GM12891 (cell line): ENCODE results near the gene CMTR1.

Source experiments
- DNase-seq: peaks from one replicate; pipeline ENCODE4 v3.0.0; 2011; ENCODE audit warnings: low spot score; ENCODE audit not compliant: insufficient read length
- FAIRE-seq: peaks from 2 replicates; lab custom pipeline; 2011; peaks lifted over from hg19 to GRCh38; lab: Jason Lieb, UNC
- PAX5 ChIP-seq: IDR thresholded peaks from 2 replicates; pipeline ENCODE4 v1.6.1; 2011; ENCODE audit warnings: low read length, moderate library complexity, mild to moderate bottlenecking; ENCODE audit not compliant: insufficient read depth, severe bottlenecking
- POLR2A ChIP-seq: IDR thresholded peaks from 2 replicates; pipeline ENCODE4 v1.6.1; 2011; ENCODE audit warnings: low read depth, low read length, control low read depth
- POLR2AphosphoS5 ChIP-seq: IDR thresholded peaks from 2 replicates; pipeline ENCODE4 v1.6.1; 2011; ENCODE audit warnings: low read depth, low read length, control low read depth
- POU2F2 ChIP-seq: IDR thresholded peaks from 2 replicates; pipeline ENCODE4 v1.6.1; 2011; ENCODE audit warnings: low read depth, mild to moderate bottlenecking, control low read depth, low read length, moderate library complexity
- SPI1 ChIP-seq: IDR thresholded peaks from 2 replicates; pipeline ENCODE4 v1.6.1; 2011; ENCODE audit warnings: low read depth, low read length, control low read depth
- TAF1 ChIP-seq: IDR thresholded peaks from 2 replicates; pipeline ENCODE4 v1.6.1; 2011; ENCODE audit warnings: low read depth, low read length, control low read depth

The CMTR1 gene

DNA sequence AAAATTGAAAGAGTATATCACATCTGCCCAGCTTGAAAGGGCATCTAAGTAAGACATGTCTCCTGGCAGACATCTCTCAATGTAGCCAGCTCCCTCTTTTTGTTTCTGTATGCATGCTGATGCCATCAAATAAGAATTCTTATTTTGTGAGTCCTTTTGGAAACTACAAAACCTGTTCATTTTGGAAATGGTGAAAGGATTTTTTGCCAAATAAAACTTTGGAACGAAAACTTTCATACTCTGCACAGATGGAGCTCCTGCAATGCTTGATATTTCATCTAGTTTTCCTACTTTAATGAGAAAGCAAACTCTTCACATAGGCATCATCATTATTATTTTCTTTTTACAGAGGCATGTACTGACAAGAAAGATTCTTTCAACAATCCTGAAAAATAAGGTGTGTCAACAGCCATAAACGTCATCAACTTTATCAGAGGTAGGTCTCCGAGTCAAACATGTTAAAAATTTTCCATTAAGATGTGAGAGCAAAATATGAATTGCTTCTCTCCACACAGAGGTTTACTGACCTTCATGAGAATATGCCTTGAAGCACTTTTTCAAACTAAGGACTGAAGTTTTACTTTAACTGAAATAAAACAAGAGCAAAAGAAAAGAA lies 26.2 kb upstream of the CMTR1 start:
- no peak for FAIRE-seq
- TF ChIP-seq POLR2A (no peak), PAX5 (no peak), TAF1 (no peak), POLR2AphosphoS5 (no peak), SPI1 (no peak), POU2F2 (no peak)
- no peak for DNase-seq

DNA sequence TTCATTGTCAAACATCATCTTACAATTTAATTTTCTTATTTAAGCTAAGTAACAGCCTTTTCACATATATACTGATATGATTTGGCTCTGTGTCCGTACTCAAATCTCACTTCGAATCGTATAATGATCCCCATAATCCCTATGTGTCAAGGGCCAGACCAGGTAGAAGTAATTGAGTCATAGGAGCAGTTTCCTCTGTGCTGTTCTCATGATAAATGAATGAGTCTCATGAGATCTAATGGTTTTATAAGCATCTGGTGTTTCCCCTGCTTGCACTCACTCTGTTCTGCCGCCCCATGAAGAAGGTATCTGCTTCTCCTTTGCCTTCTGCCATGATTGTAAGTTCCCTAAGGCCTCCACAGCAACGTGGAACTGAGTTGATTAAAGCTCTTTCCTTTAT lies 25.1 kb upstream of the CMTR1 start:
- TF ChIP-seq PAX5 (no peak), SPI1 (no peak), POLR2A (no peak), POU2F2 (no peak), POLR2AphosphoS5 (no peak), TAF1 (no peak)
- no peak for FAIRE-seq
- no peak for DNase-seq

DNA sequence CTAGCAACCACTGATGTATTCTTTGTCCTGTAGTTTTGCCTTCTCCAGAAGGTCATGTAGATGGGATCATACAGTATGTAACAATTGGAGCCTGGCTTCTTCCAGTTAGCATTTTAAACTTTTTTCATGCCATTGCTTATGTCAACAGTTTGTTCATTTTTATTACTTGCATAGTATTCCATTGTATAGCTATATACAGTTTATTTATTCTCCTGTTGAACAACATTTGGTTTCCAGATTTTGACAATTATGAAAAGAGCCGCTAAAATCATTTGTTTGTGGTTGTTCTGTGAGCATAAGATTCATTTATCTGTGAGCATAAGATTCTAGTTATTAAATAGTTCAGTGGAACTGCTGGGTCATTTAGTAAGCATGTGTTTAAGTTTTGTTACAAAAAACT lies 23.5 kb upstream of the CMTR1 start:
- no peak for TF ChIP-seq TAF1
- TF ChIP-seq POLR2AphosphoS5 = no peak
- no peak for TF ChIP-seq POU2F2
- no peak for TF ChIP-seq PAX5
- TF ChIP-seq SPI1 = no peak
- no peak for TF ChIP-seq POLR2A
- FAIRE-seq (no peak), DNase-seq (no peak)

DNA sequence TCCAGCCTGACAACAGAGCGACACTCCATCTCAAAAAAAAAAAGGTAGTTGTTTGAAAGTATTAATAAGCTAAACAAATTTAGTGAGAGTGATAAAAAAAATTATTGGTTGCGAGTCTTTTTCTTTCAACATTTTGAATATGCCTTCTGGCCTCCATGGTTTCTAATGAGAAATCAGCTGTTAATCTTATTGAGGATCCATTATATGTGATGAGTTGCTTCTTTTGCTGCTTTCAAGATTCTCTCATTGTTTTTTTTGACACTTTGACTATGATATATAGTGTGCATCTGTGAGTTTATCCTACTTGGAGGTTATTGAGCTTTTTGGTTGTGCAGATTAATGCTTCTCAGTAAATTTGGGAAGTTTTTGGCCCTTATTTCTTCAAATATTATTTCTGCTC lies 15.6 kb upstream of the CMTR1 start:
- no peak for TF ChIP-seq SPI1
- no peak for TF ChIP-seq POLR2A
- no peak for TF ChIP-seq TAF1
- no peak for TF ChIP-seq PAX5
- no peak for TF ChIP-seq POLR2AphosphoS5
- TF ChIP-seq POU2F2 = no peak
- FAIRE-seq = no peak

DNA sequence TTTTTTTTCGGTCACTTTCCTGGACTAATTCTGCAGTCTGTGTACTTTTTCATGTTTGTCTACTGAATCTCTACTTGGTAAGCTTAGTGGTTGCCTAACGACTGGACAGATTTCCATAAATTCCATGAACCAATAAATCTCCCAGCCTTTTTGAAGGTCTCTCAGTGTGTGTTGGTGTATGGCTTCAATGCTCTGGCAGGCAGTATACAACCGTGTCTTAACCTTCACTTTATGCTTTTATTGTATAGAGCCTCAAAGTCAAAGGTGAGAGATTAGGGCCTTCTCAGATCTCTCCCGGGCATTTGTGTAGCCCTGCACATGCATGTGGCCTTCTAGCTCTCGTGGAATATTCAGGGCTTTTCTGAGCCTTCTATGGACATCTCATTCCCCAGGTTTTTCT lies 14.3 kb upstream of the CMTR1 start:
- no peak for DNase-seq
- FAIRE-seq = no peak
- TF ChIP-seq PAX5 (no peak), TAF1 (no peak), POU2F2 (no peak), POLR2AphosphoS5 (no peak), SPI1 (no peak), POLR2A (no peak)

More for the DNA sequence above, 15.6 kb upstream of the CMTR1 start:
- DNase-seq = no peak

DNA sequence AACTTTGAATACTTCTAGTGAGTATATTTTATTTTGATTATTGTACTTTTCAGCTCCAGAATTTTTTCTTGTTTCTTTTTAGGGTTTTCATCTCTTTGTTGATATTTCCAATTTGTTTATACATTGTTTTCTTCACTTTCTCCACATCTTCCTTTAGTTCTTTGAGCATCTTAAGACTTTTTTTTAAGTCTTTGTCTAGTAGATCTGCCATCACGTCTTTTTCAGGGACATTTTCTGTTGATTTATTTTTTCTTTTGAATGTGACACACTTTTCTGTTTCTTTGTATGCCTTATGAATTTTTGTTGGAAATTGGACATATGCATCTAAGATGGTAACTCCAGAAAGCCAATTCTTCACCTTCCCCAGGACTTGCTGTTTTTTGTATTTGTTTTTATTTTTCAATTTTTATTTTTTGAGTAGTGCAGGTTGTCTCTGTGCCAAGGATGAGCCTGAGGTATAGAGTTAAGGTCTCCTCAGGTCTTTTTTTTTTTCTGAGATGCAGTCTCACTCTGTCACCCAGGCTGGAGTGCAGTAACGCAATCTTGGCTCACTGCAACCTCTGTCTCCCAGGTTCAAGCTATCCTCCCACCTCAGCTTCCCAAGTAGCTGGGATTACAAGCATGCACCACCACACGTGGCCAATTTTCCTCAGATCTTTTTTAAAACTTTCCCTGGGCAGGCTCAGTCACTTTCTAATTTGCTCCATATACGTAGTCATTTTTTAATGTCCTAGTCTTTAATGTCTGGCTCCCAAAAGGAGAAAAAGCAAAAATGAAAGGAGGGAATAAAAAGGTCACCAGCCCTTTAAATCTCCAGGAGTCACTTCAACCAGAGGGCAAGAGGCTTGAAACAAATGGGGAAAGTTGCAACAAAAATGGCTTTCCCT lies 6.7 kb upstream of the CMTR1 start:
- FAIRE-seq (no peak), DNase-seq (no peak)
- no peak for TF ChIP-seq POU2F2
- no peak for TF ChIP-seq POLR2AphosphoS5
- no peak for TF ChIP-seq POLR2A
- TF ChIP-seq PAX5 = no peak

DNA sequence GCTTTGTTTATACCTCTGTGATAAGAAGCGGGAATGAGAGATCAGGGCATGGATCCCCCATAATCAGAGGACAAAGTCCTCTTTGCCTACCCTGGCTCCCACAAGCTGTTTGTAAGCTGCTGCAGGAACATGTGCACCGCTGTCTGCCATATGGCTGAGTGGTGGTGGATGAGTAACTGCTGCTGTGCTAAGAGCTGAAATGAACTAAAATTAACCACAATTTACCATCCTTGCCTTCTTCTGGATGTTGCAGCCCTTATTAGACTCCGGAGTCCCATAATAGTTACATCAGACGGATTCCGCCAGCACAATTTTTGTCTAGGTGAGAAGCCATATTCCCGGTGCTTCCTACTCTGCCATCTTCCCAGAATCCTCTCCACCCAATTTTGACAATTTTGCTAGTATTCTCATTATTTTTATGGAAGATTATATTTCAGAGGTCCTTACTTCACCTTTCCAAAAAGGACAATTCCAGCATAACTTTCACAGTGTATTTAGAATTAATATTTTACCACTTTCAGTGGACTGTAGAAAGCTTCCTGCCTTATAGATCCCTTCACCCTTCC lies 6.0 kb upstream of the CMTR1 start:
- no peak for FAIRE-seq
- DNase-seq = no peak
- TF ChIP-seq PAX5 = no peak
- TF ChIP-seq POLR2A = no peak
- TF ChIP-seq TAF1 = no peak
- TF ChIP-seq SPI1 = no peak
- no peak for TF ChIP-seq POU2F2

DNA sequence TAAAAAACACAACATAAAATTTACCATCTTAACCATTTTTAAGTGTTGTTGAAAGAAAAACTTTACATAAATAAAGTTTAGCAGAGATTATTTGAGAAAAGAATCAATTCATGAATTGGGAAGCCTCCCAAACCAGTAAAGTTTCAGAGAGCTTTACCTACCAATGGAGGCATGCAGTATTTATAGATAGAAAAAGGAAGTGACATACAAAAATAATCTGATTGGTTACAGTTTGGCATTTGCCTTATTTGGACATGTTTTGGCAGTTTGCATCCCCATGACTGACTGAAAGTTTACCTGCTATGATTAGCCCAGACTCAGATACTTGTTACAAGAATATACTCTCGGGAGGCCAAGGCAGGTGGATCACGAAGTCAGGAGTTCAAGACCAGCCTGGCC lies 3.7 kb upstream of the CMTR1 start:
- FAIRE-seq = no peak
- no peak for DNase-seq
- TF ChIP-seq TAF1 (no peak), POLR2AphosphoS5 (no peak), SPI1 (peak; percentile 21; the same call in 1 of the 2 replicates), PAX5 (no peak)

DNA sequence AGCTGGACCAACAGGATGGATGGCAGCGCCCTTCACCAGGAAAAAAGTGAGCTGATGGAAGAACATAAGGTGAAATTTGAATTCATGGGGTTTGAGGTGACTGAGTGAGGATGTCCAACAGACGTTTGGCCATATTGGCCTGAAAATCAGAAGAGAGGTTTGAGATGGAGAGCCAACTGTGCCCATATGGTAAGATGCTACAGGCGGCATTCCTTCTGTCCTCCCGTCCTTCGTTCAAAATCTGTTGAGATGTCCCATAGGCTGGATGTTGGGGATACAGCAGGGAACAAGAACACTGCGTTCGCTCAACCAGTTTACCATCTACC lies 468 bp upstream of the CMTR1 start:
- TF ChIP-seq POLR2A (no peak), PAX5 (no peak), POLR2AphosphoS5 (no peak), TAF1 (no peak), SPI1 (no peak), POU2F2 (no peak)
- no peak for FAIRE-seq
- no peak for DNase-seq

DNA sequence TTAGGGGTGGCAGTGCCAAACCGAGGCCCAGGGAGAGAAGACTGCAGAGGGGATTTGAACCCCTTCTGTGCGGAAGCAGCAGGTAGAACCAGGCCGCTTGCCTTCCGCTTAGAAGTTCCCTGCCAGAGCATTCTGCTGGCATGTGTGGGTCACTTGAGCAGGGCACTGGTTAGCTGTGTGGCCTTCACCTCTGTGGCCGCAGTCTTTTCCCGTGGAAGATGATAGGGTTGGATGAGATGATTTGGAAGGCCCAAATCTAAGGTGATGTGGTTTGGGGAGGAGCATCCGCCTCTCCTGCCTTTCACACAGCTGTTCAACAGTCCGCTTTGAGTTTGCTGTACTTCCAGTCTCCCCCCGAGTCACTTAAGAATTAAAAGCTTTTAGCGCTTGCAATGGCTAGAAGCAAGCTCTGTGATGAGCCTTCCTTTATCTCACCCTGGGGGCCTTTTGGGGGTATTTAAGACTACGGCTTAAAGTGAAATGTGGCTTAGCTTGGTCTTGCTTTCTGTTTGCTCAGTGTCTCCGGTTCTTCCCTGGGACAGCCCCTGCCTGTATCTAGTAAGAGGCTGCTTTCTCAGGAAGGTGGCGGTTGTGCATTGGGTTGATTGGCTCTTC lies 743 bp downstream of the CMTR1 start:
- FAIRE-seq (peak; percentile 69), DNase-seq (peak; percentile 26)
- no peak for TF ChIP-seq PAX5
- TF ChIP-seq POLR2A = no peak; the same call in 1 of the 2 replicates
- no peak; the same call in 1 of the 2 replicates for TF ChIP-seq POLR2AphosphoS5
- no peak for TF ChIP-seq TAF1
- TF ChIP-seq POU2F2 = no peak
- TF ChIP-seq SPI1 = no peak
